Adrenal gland (tissue), 12 donors: ENCODE measurements around the gene VSIR. TPM values are rescaled to one million over a fixed set of nuclear protein-coding genes. Genes with fewer than 3 reads are reported as not detected.

ENCODE experiments used
- DNase-seq, 7 donors: peaks; one replicate each; pipeline ENCODE4 v3.0.0-alpha.2; 2019 to 2020
- H3K27ac ChIP-seq, 5 donors: fragments of 200-600 bp; sonication (generic) in 4 of 5; 1 replicate in 3 of 5; 2 replicates in 2 of 5; pipeline versions ENCODE4 v1.5.1 to v1.8.0; 2016 to 2020; ENCODE audit warnings: mild to moderate bottlenecking in 1 of 5
- H3K27me3 ChIP-seq: fragments of 200-600 bp; 2 replicates; pipeline ENCODE4 v1.8.0; 2021
- H3K36me3 ChIP-seq, 2 donors: fragments of 200-600 bp; replicated peaks in 1 of 2; 1 replicate in 1 of 2; 2 replicates in 1 of 2; pipeline versions ENCODE4 v1.5.1 to v1.8.0; 2018 to 2022
- H3K4me1 ChIP-seq, 2 donors: fragments of 200-600 bp; replicated peaks in 1 of 2; 1 replicate in 1 of 2; 2 replicates in 1 of 2; pipeline versions ENCODE4 v1.5.1 to v1.8.0; 2018 to 2021
- H3K4me3 ChIP-seq, 4 donors: fragments of 200-600 bp; sonication (generic) in 3 of 4; one replicate each; pipeline ENCODE4 v1.5.1; 2016 to 2018
- H3K9me3 ChIP-seq, 3 donors: fragments of 200-600 bp; sonication (generic) in 1 of 3; replicated peaks in 1 of 3; 1 replicate in 2 of 3; 2 replicates in 1 of 3; pipeline versions ENCODE4 v1.5.1 to v1.8.0; 2016 to 2021
- CTCF ChIP-seq, 6 experiments: fragments of 450-650 bp in 4 of 6; fragments of 200-600 bp in 2 of 6; sonication (generic) in 1 of 6; IDR thresholded peaks; 1 replicate in 5 of 6; 2 replicates in 1 of 6; pipeline versions ENCODE4 v1.5.1 to v1.8.0; 2016 to 2021; ENCODE audit warnings: antibody characterized with exemption in 6 of 6, mild to moderate bottlenecking in 2 of 6, moderate library complexity in 1 of 6
- POLR2A ChIP-seq, 2 donors: fragments of 450-650 bp; IDR thresholded peaks; one replicate each; pipeline ENCODE4 v1.6.1; 2017; ENCODE audit warnings: antibody characterized with exemption in 2 of 2, mild to moderate bottlenecking in 2 of 2, moderate library complexity in 1 of 2
- WGBS, 4 donors: extraction: QIAGEN DNeasy Blood & Tissue Kit in 2 of 4; methylation state at CpG; one replicate each; pipeline versions ENCODE4 v1.1.5 to v1.1.7; 2013 to 2017; 5-methylcytosine and 5-hydroxymethylcytosine counted together
- intact Hi-C, 2 donors: fragments of 100-400 bp; cut with DNase I; formaldehyde crosslinking; loops; one replicate each; pipeline versions ENCODE4 v1.14.1 to v1.15.0; 2022 to 2023
- polyA plus RNA-seq, 3 donors: library from polyadenylated mRNA; stranded (reverse); fragments of 200-250 nt in 2 of 3; fragments of 350-450 nt in 1 of 3; fragmentation: Illumina TruSeq in 1 of 3; extraction: RNeasy Lipid Tissue Mini Kit (QIAGEN cat#74804) in 1 of 3; gene quantifications; one replicate each; pipeline ENCODE4 v1.2.3, GENCODE V29; 2013 to 2014
- total RNA-seq, 9 donors: library from RNA; depleted of rRNA in 4 of 9; stranded (reverse); fragments of >200 nt in 4 of 9; fragments of 120-200 nt in 1 of 9; fragmentation: NEBNext Ultra II Directional in 1 of 9; extraction: Animal tissue kit (Norgen Biotek cat#: 25700) in 1 of 9; gene quantifications; one replicate each; pipeline versions ENCODE4 v1.1.0 to v1.2.4, GENCODE V29; 2013 to 2023
- donor health status: healthy with polysubstance abuse.
- donor health status: Bipolar disorder and iron deficiency.
- donor health status: DM: yes; HTN: yes; CAD: no.
- donor health status: DM: no; HTN: no; CAD: no.
- donor health status: DM: no; HTN: no; CAD: no.
- donor health status: DM: yes; HTN: yes; CAD: no.

The VSIR gene
- total and polyA plus RNA-seq, 12 donors: 8.0 to 71.7 (median 35.4) TPM

- Histone ChIP-seq H3K4me3 (no peak overlapping the region), H3K27ac (no peak overlapping the region), H3K27me3 (no peaks in the 10 kb centered on the region), H3K4me1 (no peaks in the 10 kb centered on the region), H3K9me3 (no peaks in the 10 kb centered on the region), H3K36me3 (no peaks in the 10 kb centered on the region)
- TF ChIP-seq POLR2A (IDR thresholded peaks at IDR 0.05) (no peak), CTCF (IDR thresholded peaks at IDR 0.05) (no peak)
- 94 to 99% (median 95%) methylated on average over 14 to 18 of the region's 18 CpGs; no CpG with 5 or more reads in 1 of the 4 donors for WGBS, 4 donors
- DNase-seq: no peak
- intact Hi-C loops: loop anchor here (5.0 to 10.0 kb wide), 3 partner anchors 313 to 390 kb away; partner anchors contain the start of gene SLC29A3 (in 1 of the 2)
Measured at GRCh38 chr10:71704816-71705215, 68.5 kb downstream of the VSIR start.

DNA sequence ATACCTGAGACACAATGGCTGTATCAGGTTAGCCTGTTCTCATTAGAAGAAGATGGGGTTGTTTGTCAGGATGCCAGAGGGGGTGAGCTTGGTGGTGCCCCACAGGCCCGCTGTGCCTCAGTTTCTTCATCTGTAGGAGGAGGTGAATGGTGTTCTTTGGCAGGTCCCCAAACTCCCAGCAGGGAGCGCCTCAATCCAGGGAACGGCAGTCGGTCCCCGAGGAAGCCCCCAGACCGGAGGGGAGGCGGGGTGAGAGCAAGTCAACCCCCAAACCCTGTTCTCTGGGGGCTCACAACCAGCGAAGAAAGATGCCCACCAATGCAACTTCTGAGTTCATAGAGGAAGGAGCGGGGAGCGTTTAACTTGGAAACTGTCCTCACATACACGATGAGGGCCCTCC, 69.7 kb downstream of the VSIR start:
- Histone ChIP-seq H3K4me3 (no peak overlapping the region), H3K36me3 (no peaks in the 10 kb centered on the region), H3K27ac (no peak overlapping the region), H3K4me1 (no peaks in the 10 kb centered on the region), H3K27me3 (no peaks in the 10 kb centered on the region), H3K9me3 (no peaks in the 10 kb centered on the region)
- no peak for TF ChIP-seq CTCF (IDR thresholded peaks at IDR 0.05)
- no peak for TF ChIP-seq POLR2A (IDR thresholded peaks at IDR 0.05)
- no peak for DNase-seq
- WGBS, 4 donors: 81 to 91% (median 89%) methylated on average over 8 to 11 of the region's 11 CpGs
- intact Hi-C loops: loop anchor here in 1 of 2 donors (10.0 kb wide), 2 partner anchors 319 to 389 kb away; partner anchors contain the start of gene SLC29A3

DNA sequence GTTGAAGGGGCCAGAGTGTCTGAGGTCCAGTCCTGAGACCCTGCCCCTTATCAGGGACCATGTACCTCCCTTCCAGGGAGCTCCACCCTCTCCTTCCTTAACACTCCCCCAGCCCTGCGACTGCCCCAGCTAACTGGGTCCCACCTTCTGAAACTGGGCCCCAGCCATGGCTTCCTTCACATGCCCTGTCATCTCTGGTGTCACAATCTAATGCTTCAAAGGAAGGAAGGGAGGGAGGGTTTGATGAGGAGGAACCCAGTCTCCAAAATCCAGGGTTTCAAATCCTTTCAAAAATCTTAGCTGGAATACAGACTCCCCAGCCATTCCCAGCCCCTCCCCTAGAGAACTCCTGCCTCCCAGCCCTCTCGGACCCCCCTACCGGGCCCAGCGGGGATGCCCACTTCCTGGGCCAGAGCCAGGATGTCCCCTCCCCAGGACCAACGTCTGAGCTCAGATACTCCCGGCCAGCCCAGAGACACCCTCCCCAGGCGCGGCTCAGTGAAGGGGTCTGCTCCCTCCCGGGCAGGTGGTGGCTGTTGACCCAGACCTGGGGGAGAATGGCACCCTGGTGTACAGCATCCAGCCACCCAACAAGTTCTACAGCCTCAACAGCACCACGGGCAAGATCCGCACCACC, 71.7 kb downstream of the VSIR start:
- Histone ChIP-seq H3K27me3 (no peaks in the 10 kb centered on the region), H3K9me3 (no peaks in the 10 kb centered on the region), H3K4me1 (no peaks in the 10 kb centered on the region), H3K36me3 (no peaks in the 10 kb centered on the region), H3K4me3 (no peak overlapping the region), H3K27ac (no peak overlapping the region)
- intact Hi-C loops: loop anchor here in 1 of 2 donors (10.0 kb wide), 2 partner anchors 317 to 387 kb away; partner anchors contain the start of gene SLC29A3
- TF ChIP-seq CTCF (IDR thresholded peaks at IDR 0.05) (no peak), POLR2A (IDR thresholded peaks at IDR 0.05) (no peak)
- WGBS, 4 donors: 57 to 82% (median 74%) methylated on average over 4 to 11 of the region's 11 CpGs
- DNase-seq: no peak

DNA sequence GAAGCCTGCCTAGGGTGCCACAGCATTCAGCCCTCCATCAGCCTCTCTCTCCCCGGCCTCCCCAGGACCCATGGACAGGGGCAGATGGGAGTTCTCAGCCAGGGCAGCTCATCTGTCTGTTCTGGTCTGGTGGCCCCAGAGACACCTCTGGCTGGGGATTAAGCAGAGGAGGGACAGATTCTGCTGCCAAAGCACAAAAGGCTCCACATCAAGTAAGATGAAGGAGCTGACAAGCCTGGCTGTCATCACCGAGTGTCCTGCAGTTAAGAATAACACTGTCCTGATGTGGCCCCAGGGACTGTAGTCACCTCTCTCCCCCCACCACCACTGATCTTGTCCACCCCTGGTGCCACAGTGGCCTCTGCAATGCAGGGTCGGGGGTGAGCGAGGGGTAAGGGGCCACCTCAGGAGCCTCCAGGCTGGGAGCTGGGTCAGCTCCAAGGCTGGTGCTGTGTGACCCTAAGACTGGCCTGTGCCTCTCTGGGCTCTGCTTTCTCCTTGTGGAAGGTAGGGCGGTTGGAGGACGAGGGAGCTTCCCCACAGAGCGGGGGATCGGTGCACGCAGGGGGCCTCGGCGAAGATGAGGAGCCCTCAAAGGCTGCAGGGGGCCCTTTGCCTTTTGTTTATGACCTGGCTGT, 72.5 kb downstream of the VSIR start:
- Histone ChIP-seq H3K4me3 (no peak overlapping the region), H3K36me3 (no peaks in the 10 kb centered on the region), H3K4me1 (peaks cover 0 to 4% of the 10 kb centered on the region in 2 donors), H3K27ac (no peak overlapping the region), H3K27me3 (no peaks in the 10 kb centered on the region), H3K9me3 (no peaks in the 10 kb centered on the region)
- intact Hi-C loops: loop anchor here in 1 of 2 donors (10.0 kb wide), 2 partner anchors 316 to 386 kb away; partner anchors contain the start of gene SLC29A3
- 78 to 87% (median 81%) methylated on average over 6 to 11 of the region's 11 CpGs for WGBS, 4 donors
- TF ChIP-seq CTCF (IDR thresholded peaks at IDR 0.05) (no peak), POLR2A (IDR thresholded peaks at IDR 0.05) (no peak)
- no peak for DNase-seq
